ENCODE results near the gene PSMA6.
"Not testable (repeated sequence)": the region's sequence is repeated elsewhere in the genome, so short reads cannot be mapped to it uniquely, and the experiment has no call there.

PSMA6 gene

GRCh38 chr14:35285168-35286002 is 6.8 kb upstream of the PSMA6 start:
- DNase-seq = peak; percentile 43

GRCh38 chr14:35286003-35286600 is 6.1 kb upstream of the PSMA6 start:
- DNase-seq = no peak

GRCh38 chr14:35286707-35287106 is 5.5 kb upstream of the PSMA6 start:
- peak; percentile 44 for DNase-seq

GRCh38 chr14:35287431-35288013 is 4.7 kb upstream of the PSMA6 start:
- peak; percentile 23 for DNase-seq

- DNase-seq = no peak
Observed at GRCh38 chr14:35289623-35290022, 2.6 kb upstream of the PSMA6 start.

DNA sequence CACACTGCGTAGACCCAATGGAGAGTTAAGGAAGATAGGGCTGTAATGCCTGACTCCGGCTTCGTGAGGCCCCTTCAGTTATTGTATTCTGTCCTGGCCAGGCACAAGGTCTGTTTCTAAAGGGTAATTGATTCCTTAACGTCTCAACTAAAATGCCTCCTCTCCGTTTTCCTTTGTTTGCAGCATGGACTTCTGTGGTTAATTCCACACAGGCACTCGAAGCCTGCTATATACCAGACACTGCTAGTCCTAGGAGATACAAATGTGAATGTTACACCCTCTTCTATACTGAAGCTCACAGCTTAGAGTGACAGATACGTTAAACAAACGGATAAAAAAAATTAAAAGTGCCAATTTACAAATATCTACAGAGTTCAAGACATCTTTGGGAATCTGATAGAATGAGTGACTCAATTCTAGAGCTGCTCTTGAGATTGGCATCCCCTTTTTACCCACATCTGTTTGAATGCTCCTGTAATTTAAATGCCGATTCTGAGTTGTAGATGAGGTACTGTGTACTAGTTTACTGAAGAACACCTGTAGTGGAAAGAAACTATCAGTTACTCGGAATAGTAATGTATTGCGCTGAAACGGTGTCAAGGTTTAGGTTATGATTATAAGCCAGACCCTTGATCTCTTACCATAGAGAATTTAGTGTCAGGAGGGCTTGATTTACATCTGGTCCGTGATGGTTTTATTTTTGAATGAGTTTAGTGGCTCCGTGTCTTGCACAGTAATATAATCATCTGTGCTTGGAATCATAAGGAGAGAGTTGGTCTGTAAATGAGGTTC is 784 bp downstream of the PSMA6 start:
- no peak for DNase-seq

- no peak for DNase-seq
Observed at GRCh38 chr14:35295845-35296161, 3.6 kb downstream of the PSMA6 start.

GRCh38 chr14:35296545-35296944 is 4.4 kb downstream of the PSMA6 start:
- no peak for DNase-seq

GRCh38 chr14:35297706-35298105 is 5.5 kb downstream of the PSMA6 start:
- no peak for DNase-seq

DNA sequence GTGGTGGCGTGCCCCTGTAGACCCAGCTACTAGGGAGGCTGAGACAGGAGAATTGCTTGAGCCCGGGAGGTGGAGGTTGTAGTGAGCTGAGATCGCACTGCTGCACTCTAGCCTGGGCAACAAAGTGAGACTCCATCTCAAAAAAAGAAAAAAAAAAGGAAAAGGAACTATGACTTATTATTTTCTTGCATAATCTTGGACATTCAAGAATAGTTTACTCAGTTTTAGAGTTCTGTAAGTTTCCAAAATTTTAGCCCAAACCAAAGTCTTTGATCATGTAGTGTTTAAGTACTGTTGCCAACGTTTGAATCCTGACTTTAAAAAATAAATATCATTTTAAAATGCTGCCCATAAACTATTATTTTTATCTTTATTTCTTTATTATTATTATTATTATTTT is 6.2 kb downstream of the PSMA6 start:
- no peak for DNase-seq

DNA sequence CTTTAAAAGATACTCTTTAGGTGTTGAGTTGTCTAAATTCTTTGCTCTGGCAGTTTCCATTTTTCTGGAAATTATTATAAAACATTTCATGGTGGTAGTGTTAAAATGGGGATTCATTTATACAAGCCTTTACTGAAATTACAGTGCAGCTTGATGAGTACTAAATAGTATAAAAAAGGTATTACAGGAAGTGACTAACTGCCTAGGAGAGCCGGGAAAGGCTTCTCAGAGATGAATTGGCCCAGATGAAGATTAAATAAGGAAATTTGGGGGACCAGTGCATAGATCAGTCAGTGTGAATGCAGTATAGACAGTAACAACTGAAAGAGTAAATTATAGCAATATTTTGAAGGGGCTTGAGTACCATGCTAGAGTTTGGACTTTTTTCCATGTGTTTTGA is 7.5 kb downstream of the PSMA6 start:
- DNase-seq = no peak

DNA sequence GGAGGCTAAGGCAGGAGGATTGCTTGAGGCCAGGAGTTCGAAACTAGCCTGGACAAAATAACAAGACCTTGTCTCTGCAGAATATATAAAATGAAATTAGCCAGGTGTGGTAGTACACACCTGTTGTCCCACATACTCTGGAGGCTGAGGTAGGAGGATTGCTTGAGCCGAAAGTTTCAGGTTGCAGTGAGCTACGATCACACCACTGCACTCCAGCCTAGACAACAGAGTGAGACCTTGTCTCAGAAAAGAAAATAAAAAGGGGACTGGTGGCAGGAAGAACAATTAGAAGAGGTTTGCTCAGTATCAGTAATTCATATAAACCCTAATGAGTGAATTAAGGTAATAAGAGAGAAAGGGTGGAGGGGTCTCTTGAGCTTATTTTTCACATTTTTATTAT is 8.0 kb downstream of the PSMA6 start:
- DNase-seq = no peak

DNA sequence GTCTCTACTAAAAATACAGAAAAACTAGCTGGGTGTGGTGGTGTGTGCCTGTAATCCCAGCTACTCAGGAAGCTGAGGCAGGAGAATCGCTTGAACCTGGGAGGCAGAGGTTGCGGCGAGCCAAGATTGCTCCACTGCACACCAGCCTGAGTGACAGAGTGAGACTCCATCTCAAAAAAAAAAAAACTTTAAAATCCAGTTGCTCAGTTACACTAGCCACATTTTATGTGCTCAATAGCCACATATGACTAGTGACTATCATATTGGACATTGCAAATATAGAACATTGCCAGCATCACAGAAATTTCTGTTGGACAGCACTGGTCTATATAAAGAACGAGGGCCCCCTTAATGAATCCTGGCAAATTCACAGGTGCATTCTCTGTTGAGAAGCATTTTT is 9.2 kb downstream of the PSMA6 start:
- not testable (repeated sequence) for DNase-seq

- DNase-seq = no peak
Observed at GRCh38 chr14:35301735-35302528, 9.8 kb downstream of the PSMA6 start.

DNA sequence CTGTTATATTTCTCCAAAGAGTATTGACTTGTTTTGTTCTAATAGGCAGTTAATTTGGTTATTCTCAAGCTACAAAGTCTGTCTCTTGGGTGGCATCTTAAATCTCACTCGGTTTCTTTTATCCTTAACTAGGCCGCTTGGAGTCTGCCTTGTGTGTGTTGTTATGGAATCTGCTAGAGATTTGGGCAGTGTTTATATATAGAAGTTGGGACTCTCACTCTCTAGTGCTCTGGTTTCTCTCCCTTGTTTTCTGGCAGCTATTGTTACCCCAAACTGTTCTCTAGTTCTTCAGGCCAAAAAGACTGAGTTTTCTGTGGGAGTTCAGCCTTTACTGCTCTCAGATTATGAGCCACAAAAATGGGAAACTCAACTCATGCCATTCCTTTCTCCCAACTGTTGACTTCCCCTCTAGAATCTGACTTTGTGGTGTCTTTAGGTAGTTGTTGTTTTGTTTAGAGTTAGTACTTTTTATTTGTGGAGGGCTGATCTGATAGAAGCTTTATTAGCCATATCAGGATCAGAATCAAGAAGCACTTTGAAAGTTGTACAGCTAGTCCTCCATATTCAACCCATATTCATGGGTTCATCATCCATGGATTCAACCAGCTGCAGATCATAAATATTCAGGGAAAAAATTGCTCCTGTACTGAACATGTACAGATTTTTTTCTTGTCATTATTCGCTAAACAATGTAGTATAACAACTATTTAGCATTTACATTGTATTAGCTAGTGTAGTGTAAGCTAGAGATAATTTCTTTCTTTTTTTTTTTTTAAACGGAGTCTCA is 11.2 kb downstream of the PSMA6 start:
- no peak for DNase-seq

- DNase-seq = no peak
Observed at GRCh38 chr14:35304812-35305462, 12.8 kb downstream of the PSMA6 start.

DNA sequence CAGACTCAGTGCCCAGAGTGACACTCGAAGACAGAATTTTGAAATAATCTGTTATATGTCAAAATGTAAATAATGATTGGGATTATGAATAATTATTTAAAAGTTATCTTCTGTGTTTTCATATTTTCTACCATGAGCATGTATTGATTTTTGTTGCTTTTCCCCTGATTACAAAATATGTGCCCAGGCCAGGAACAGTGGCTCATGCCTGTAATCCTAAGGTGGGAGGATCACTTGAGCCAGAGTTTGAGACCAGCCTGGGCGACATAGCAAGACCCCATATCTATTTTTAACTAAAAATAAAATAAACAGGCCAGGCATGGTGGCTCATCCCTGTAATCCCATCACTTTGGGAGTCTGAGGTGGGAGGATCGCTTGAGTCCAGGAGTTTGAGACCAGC is 13.5 kb downstream of the PSMA6 start:
- no peak for DNase-seq

DNA sequence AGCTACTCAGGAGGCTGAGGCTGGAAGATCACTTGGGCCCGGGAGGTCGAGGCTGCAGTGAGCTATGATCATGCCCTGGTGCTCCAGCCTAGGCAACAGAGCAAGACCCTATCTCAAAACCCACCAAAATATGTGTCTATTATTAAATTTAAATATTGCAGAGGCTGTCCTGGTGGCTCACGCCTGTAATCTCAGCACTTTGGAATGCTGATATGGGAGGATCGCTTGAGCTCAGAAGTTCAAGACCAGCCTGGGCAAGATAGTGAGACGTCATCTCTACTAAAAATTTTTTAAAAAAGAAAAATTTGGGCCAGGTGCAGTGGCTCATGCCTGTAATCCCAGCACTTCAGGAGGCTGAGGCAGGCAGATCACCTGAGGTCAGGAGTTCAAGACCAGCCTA is 13.9 kb downstream of the PSMA6 start:
- DNase-seq = no peak

GRCh38 chr14:35317820-35318219 is 25.6 kb downstream of the PSMA6 start:
- no peak for DNase-seq

DNA sequence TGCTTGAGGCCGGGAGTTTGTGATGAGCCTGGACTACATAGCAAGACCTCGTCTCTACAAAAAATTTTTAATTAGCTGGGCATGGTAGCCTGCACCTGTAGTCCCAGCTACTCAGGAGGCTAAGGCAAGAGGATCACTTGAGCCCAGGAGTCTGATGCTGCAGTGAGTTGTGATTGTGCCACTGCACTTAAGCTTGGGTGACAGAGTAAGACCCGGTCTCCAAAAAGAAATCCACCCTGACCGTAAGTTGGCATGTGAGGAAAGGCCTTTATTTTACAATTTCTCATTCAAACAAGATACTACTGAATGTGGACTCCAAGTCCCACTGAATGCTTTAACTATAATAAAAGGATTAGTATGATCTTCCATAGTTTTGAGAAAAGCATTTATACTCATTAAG is 27.3 kb downstream of the PSMA6 start:
- no peak for DNase-seq

DNA sequence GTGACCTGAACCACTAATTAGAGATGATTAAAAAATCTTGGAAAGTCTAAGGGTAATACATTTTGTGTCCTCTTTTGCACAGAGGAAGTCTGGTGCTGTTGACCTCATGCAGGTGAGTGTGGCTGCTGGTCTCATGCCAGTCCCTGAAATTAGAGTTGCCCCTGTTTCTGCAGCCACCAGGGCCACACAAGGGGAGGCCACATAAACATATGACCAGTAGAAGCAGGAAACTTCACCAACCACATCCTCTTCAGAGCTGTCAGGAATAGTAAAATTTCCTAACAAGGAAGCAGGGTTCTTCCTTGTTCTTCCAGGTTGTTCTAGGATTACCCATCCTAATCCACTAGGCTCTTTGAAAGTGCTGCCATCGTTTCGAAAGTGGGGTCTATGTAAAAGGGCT is 28.3 kb downstream of the PSMA6 start:
- DNase-seq = no peak
